Ovary (tissue), 9 donors: ENCODE measurements around the gene STK11IP. TPM values are rescaled to one million over a fixed set of nuclear protein-coding genes. Genes with fewer than 3 reads are reported as not detected.

Source experiments
- DNase-seq, 5 donors: peaks; one replicate each; pipeline ENCODE4 v3.0.0-alpha.2; 2019 to 2020
- H3K27ac ChIP-seq, 2 donors: fragments of 200-600 bp; one replicate each; pipeline versions ENCODE4 v1.5.1 to v1.8.0; 2019 to 2022
- H3K27me3 ChIP-seq: fragments of 200-600 bp; one replicate; pipeline ENCODE4 v1.8.0; 2022
- H3K36me3 ChIP-seq: fragments of 200-600 bp; sonication (generic); one replicate; pipeline ENCODE4 v1.5.1; 2019
- H3K4me1 ChIP-seq: one replicate; pipeline ENCODE4 v1.8.1; 2013; ENCODE audit warnings: mild to moderate bottlenecking, moderate library complexity; ENCODE audit not compliant: insufficient read depth
- H3K4me3 ChIP-seq: fragments of 200-600 bp; sonication (generic); one replicate; pipeline ENCODE4 v1.5.1; 2017
- H3K9me3 ChIP-seq, 2 donors: fragments of 200-600 bp in 1 of 2; sonication (generic) in 1 of 2; one replicate each; pipeline versions ENCODE4 v1.5.1 to v1.8.1; 2013 to 2019; ENCODE audit warnings: mild to moderate bottlenecking in 1 of 2, moderate library complexity in 1 of 2
- CTCF ChIP-seq, 3 donors: fragments of 450-650 bp in 2 of 3; fragments of 200-600 bp in 1 of 3; IDR thresholded peaks; one replicate each; pipeline versions ENCODE4 v1.5.1 to v1.8.0; 2016 to 2022; ENCODE audit warnings: antibody characterized with exemption in 3 of 3, mild to moderate bottlenecking in 1 of 3
- EP300 ChIP-seq: sonication (generic); formaldehyde crosslinking; IDR thresholded peaks from one replicate; pipeline ENCODE4 v1.6.1; 2017; ENCODE audit warnings: antibody characterized with exemption
- POLR2A ChIP-seq: fragments of 450-650 bp; IDR thresholded peaks from one replicate; pipeline ENCODE4 v1.6.1; 2017; ENCODE audit warnings: antibody characterized with exemption, mild to moderate bottlenecking, moderate library complexity
- WGBS, 3 donors: extraction: QIAGEN DNeasy Blood & Tissue Kit in 1 of 3; methylation state at CpG; one replicate each; pipeline versions ENCODE4 v1.1.5 to v1.1.7; 2013 to 2017; 5-methylcytosine and 5-hydroxymethylcytosine counted together
- intact Hi-C, 4 donors: fragments of 100-400 bp; cut with DNase I; formaldehyde crosslinking; loops; one replicate each; pipeline versions ENCODE4 v1.11.0 to v1.15.1; 2022 to 2023
- microRNA-seq, 3 donors: library from miRNA; unstranded; fragments of <30 nt; microRNA quantifications; one replicate each; pipeline versions ENCODE4 to v1.2.0, GENCODE V29; 2019 to 2020
- polyA plus RNA-seq, 2 donors: library from polyadenylated mRNA; stranded (reverse); fragments of 200-250 nt in 1 of 2; fragments of 350-450 nt in 1 of 2; fragmentation: Illumina TruSeq in 1 of 2; extraction: RNeasy Lipid Tissue Mini Kit (QIAGEN cat#74804) in 1 of 2; gene quantifications; one replicate each; pipeline ENCODE4 v1.2.3, GENCODE V29; 2013 to 2014
- small RNA-seq: library from RNA; depleted of rRNA; stranded (forward); fragments of <200 nt; gene quantifications from one replicate; pipeline ENCODE3, GENCODE V24; 2016
- total RNA-seq, 7 donors: library from RNA; depleted of rRNA in 2 of 7; stranded (reverse); fragments of >200 nt in 2 of 7; fragmentation: NEBNext Ultra II Directional in 3 of 7; extraction: Animal tissue kit (Norgen Biotek cat#: 25700) in 3 of 7; gene quantifications; one replicate each; pipeline versions ENCODE4 v1.1.0 to v1.2.4, GENCODE V29; 2016 to 2023
- donor health status: DM: no; HTN: no; CAD: no; lungs with moderate emphysema.
- donor health status: DM: no; HTN: no; CAD: no.
- donor health status: Bipolar disorder and iron deficiency.
- donor health status: DM: yes; HTN: yes; CAD: no.
- donor health status: DM: no; HTN: no; CAD: no.
- donor health status: DM: yes; HTN: yes; CAD: no.

STK11IP gene
- total and polyA plus RNA-seq, 9 donors, result 9.2 to 73.7 (median 43.8) TPM

- WGBS, 3 donors, result 68 to 82% (median 70%) methylated on average over 6 of the region's 6 CpGs
- H3K27ac ChIP-seq, result no peak overlapping the region
These were observed 68.3 kb downstream of the STK11IP start for GRCh38 chr2:219665926-219666325.

More at GRCh38 chr2:219665926-219666325, 68.3 kb downstream of the STK11IP start:
- intact Hi-C loops, result no loop called here
- no peak for TF ChIP-seq CTCF (IDR thresholded peaks at IDR 0.05)
- TF ChIP-seq EP300, result no peak
- TF ChIP-seq POLR2A, result no peak
- Histone ChIP-seq H3K36me3 (no peaks in the 10 kb centered on the region), H3K9me3 (no peaks in the 10 kb centered on the region), H3K27me3 (no peaks in the 10 kb centered on the region), H3K4me1 (no peaks in the 10 kb centered on the region), H3K4me3 (no peak overlapping the region)
- no peak for DNase-seq

Small RNAs within 50 kb of the gene (microRNA-seq; reads per million reads assigned to microRNA genes)
- 1.1 to 2.8 (median 2.3) reads per million in 3 donors for gene MIR3132

Small RNAs within 50 kb of the gene (small RNA-seq; reads per million reads assigned to genes)
- gene MIR3132, result not detected
- gene RN7SKP213, result not detected

Other genes with a start within 250 kb of the STK11IP start
- 10 to 100 TPM; 34.7 to 72.9 (median 66.4) TPM for gene DNPEP, start 209.9 kb upstream of the STK11IP start, total RNA-seq
- gene DNPEP, start 209.9 kb upstream of the STK11IP start, polyA plus RNA-seq, result 10 to 100 TPM; 23.4 to 54.2 TPM
- gene DES, start 179.5 kb upstream of the STK11IP start, total RNA-seq, result 1,000 to 10,000 TPM in 1 of 7 donors, 100 to 1,000 TPM in 4, 10 to 100 TPM in 2; 86.5 to 1,061 (median 184) TPM
- 100 to 1,000 TPM; 149 to 642 TPM for gene DES, start 179.5 kb upstream of the STK11IP start, polyA plus RNA-seq
- gene SPEG, start 163.0 kb upstream of the STK11IP start, total RNA-seq, result 10 to 100 TPM; 13.9 to 79.7 (median 29.6) TPM
- 10 to 100 TPM in 1 of 2 donors, 1 to 10 TPM in 1; 9.9 to 31.4 TPM for gene SPEG, start 163.0 kb upstream of the STK11IP start, polyA plus RNA-seq
- gene GMPPA, start 99.0 kb upstream of the STK11IP start, total RNA-seq, result 10 to 100 TPM; 14.2 to 35.7 (median 23.7) TPM
- 10 to 100 TPM; 20.0 to 33.7 TPM for gene GMPPA, start 99.0 kb upstream of the STK11IP start, polyA plus RNA-seq
- gene ASIC4, start 83.4 kb upstream of the STK11IP start, total RNA-seq, result under 1 TPM in 3 of 7 donors, not detected in 4; 0.10 to 0.28 (median 0.24) TPM
- under 1 TPM in 1 of 2 donors, not detected in 1; 0.05 TPM for gene ASIC4, start 83.4 kb upstream of the STK11IP start, polyA plus RNA-seq
- 100 to 1,000 TPM in 6 of 7 donors, 10 to 100 TPM in 1; 89.4 to 181 (median 135) TPM for gene CHPF, start 54.0 kb upstream of the STK11IP start, total RNA-seq
- 10 to 100 TPM in 1 of 2 donors, 1 to 10 TPM in 1; 4.0 to 76.0 TPM for gene CHPF, start 54.0 kb upstream of the STK11IP start, polyA plus RNA-seq
- 10 to 100 TPM in 6 of 7 donors, 1 to 10 TPM in 1; 5.8 to 22.7 (median 10.7) TPM for gene TMEM198, start 53.8 kb upstream of the STK11IP start, total RNA-seq
- 1 to 10 TPM in 1 of 2 donors, under 1 TPM in 1; 0.62 to 6.5 TPM for gene TMEM198, start 53.8 kb upstream of the STK11IP start, polyA plus RNA-seq
- gene OBSL1, start 26.3 kb upstream of the STK11IP start, total RNA-seq, result 100 to 1,000 TPM; 230 to 740 (median 473) TPM
- 100 to 1,000 TPM in 1 of 2 donors, 10 to 100 TPM in 1; 53.2 to 431 TPM for gene OBSL1, start 26.3 kb upstream of the STK11IP start, polyA plus RNA-seq
- gene INHA, start 25.5 kb upstream of the STK11IP start, total RNA-seq, result 100 to 1,000 TPM in 2 of 7 donors, 10 to 100 TPM in 5; 38.4 to 165 (median 78.3) TPM
- 100 to 1,000 TPM in 1 of 2 donors, 10 to 100 TPM in 1; 96.3 to 162 TPM for gene INHA, start 25.5 kb upstream of the STK11IP start, polyA plus RNA-seq
- gene SLC4A3, start 29.8 kb downstream of the STK11IP start, total RNA-seq, result 100 to 1,000 TPM in 4 of 7 donors, 10 to 100 TPM in 3; 29.6 to 232 (median 106) TPM
- 10 to 100 TPM in 1 of 2 donors, 1 to 10 TPM in 1; 5.3 to 83.6 TPM for gene SLC4A3, start 29.8 kb downstream of the STK11IP start, polyA plus RNA-seq